ENCODE measurements around the gene ETFA. TPM values are rescaled to one million over a fixed set of nuclear protein-coding genes. Genes with fewer than 3 reads are reported as not detected.

ETFA gene
- total RNA-seq, 1 donor from 2014 or later = 129 TPM

DNA sequence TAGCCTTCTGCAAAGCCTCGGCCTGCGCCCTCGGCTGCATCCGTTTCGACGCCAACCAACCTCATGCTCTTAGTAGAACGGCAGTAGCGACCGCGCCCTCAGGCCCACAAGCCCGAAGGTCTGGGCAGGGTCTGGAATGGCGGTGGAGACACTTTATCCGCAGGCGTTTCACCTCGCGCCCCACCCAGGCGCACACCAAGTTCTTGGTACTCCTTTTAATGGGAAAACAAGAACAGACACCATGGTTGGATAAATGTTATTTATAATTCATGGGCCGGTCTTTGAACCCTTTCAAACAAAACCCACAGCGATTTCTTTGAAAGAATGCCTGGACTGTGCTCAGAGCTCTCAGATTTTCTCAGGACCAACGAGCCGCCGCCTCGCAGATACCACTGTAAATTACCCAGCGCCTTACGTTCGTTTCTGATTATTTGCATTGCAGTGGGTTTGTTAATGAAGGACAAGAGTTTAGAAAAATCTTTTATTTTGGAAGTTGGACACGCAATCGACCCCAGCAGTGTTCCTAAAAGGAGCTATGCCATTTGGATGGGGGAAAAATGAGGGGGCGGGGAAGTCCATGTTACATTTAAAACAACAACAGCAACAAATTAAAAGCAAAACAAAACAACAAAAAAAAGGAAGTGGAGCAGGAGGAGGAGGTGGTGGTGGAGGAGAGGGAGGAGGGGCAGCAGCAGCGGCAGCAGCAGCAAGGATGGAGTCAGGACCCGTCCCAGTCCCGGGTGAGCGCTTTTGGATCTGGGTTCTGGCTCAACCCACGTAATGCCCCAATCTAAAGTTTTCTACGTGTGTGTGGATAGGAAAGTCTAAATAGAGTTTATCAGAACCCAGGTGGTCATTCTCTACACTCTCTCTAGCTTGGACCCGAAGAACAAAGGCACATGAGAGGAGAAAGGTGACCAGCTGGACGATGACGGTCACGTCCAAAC is 24.3 kb upstream of the ETFA start:
- Histone ChIP-seq H3K27me3 (ENCODE audit: control insufficient read depth in 3 of 3, insufficient read depth in 3 of 3, low read length in 3 of 3) (peaks cover 76 to 82% (median 80%) of the 10 kb centered on the region in 3 donors), H3K36me3 (ENCODE audit: control insufficient read depth in 3 of 3, insufficient read depth in 3 of 3, low read length in 3 of 3) (no peaks in the 10 kb centered on the region), H3K9me3 (ENCODE audit: control insufficient read depth in 3 of 3, low read length in 3 of 3) (no peaks in the 10 kb centered on the region), H3K27ac (ENCODE audit: low read depth, low read length) (no peak overlapping the region), H3K9ac (ENCODE audit: low read depth in 1 of 3, low read length in 3 of 3) (no peak overlapping the region), H3K4me1 (ENCODE audit: control insufficient read depth in 3 of 3, insufficient read depth in 3 of 3, low read length in 3 of 3) (peaks cover 30 to 39% (median 31%) of the 10 kb centered on the region in 3 donors), H3K4me3 (ENCODE audit: low read length in 3 of 3) (peak overlapping the region in 1 of 3 donors; percentile 27)

DNA sequence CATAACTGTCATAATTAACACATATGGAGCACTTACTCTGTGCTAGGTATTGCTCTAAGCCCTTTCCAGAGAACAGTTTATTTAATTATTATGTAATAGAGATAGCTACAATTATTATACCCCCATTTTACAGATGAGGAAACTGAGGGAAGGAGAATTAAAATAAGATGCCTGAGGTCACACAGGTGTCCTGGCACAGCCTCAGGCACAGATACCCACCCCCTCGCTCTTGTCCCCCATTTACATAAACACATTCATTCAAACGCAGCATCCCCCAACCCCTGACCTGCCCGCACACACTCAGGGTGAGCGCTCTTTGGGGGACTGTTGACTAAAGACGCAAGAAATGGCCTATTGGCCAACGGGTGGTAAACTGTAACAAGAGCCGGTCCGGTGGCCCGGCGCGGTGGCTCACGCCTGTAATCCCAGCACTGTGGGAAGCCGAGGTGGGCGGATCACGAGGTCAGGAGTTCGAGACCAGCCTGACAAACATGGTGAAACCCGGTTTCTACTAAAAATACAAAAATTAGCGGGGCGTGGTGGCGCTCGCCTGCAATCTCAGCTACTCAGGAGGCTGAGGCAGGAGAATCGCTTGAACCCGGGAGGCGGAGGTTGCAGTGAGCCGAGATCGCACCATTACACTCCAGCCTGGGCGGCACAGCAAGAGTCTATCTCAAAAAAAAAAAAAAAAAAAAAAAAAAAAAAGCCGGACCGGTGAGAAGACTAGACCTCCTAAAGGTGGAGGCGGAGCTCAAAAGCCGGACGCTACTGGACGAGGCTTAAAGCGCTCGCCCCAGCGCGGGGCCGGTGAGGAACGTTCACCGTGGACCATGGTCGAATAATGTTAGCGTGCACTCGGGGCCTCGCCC is 23.4 kb upstream of the ETFA start:
- no peaks in the 10 kb centered on the region for H3K9me3 ChIP-seq (ENCODE audit: control insufficient read depth in 3 of 3, low read length in 3 of 3)
- no peak overlapping the region for H3K27ac ChIP-seq (ENCODE audit: low read depth, low read length)
- no peak overlapping the region for H3K9ac ChIP-seq (ENCODE audit: low read depth in 1 of 3, low read length in 3 of 3)
- peaks cover 21 to 30% (median 22%) of the 10 kb centered on the region in 3 donors for H3K4me1 ChIP-seq (ENCODE audit: control insufficient read depth in 3 of 3, insufficient read depth in 3 of 3, low read length in 3 of 3)
- H3K36me3 ChIP-seq (ENCODE audit: control insufficient read depth in 3 of 3, insufficient read depth in 3 of 3, low read length in 3 of 3) = no peaks in the 10 kb centered on the region
- H3K27me3 ChIP-seq (ENCODE audit: control insufficient read depth in 3 of 3, insufficient read depth in 3 of 3, low read length in 3 of 3) = peaks cover 71 to 80% (median 72%) of the 10 kb centered on the region in 3 donors
- no peak overlapping the region for H3K4me3 ChIP-seq (ENCODE audit: low read length in 3 of 3)

DNA sequence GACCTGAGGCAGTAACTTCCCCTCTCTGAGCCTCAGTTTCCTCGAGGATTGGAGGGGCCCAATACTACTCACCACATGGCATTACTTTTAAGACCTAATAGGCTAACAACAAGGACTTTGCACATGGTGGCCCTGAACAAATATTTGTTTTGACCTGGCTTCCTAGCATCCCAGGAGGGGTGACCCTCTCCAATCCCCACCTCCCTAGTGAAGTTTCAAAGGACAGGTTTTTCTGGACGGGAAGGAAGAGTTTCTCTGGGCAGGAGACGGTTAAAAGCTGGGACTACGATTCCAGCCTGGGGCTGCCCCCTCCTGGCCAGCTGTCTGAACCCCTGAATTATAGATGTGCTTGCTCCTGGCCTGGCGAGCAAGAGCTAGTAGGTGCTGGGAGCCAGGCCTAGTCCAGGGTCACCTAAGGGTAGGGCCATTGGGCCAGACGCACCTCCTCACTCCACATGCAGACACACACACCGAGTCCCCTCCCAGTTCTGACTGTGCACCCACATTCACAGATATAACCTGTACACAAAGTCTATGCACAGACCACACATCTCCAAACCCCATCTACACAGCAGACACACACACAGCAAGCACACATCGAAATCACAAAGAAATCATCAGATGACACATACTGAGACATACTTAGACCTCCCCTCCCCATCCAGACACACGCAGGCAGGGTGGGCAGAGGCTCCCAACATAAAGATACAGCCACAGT is 22.6 kb upstream of the ETFA start:
- peaks cover 15 to 25% (median 20%) of the 10 kb centered on the region in 3 donors for H3K4me1 ChIP-seq (ENCODE audit: control insufficient read depth in 3 of 3, insufficient read depth in 3 of 3, low read length in 3 of 3)
- no peak overlapping the region for H3K4me3 ChIP-seq (ENCODE audit: low read length in 3 of 3)
- peaks cover 67 to 76% (median 69%) of the 10 kb centered on the region in 3 donors for H3K27me3 ChIP-seq (ENCODE audit: control insufficient read depth in 3 of 3, insufficient read depth in 3 of 3, low read length in 3 of 3)
- H3K9me3 ChIP-seq (ENCODE audit: control insufficient read depth in 3 of 3, low read length in 3 of 3) = no peaks in the 10 kb centered on the region
- H3K36me3 ChIP-seq (ENCODE audit: control insufficient read depth in 3 of 3, insufficient read depth in 3 of 3, low read length in 3 of 3) = no peaks in the 10 kb centered on the region
- no peak overlapping the region for H3K9ac ChIP-seq (ENCODE audit: low read depth in 1 of 3, low read length in 3 of 3)
- no peak overlapping the region for H3K27ac ChIP-seq (ENCODE audit: low read depth, low read length)

DNA sequence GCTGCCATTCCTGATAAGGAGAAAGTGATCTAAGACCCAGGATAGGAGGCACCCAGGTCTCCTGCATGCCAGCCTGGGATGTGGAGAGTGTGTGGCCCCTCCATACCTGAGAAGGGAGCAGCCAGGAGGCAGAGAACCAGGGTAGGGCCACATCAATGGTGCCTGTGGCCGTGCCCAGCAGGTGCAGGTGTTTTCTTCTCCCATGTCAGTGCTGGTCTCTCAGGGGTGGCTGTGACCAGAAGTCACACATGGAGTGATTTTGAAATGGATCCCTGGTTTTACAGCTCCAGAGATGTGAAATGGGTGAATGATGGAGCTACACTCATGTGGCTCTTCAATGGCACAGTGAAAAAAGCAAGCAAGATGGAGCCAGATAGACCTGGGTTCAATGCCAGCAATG is 22.0 kb upstream of the ETFA start:
- Histone ChIP-seq H3K36me3 (ENCODE audit: control insufficient read depth in 3 of 3, insufficient read depth in 3 of 3, low read length in 3 of 3) (no peaks in the 10 kb centered on the region), H3K9ac (ENCODE audit: low read depth in 1 of 3, low read length in 3 of 3) (no peak overlapping the region), H3K9me3 (ENCODE audit: control insufficient read depth in 3 of 3, low read length in 3 of 3) (no peaks in the 10 kb centered on the region), H3K4me1 (ENCODE audit: control insufficient read depth in 3 of 3, insufficient read depth in 3 of 3, low read length in 3 of 3) (peaks cover 14 to 25% (median 19%) of the 10 kb centered on the region in 3 donors), H3K4me3 (ENCODE audit: low read length in 3 of 3) (no peak overlapping the region), H3K27ac (ENCODE audit: low read depth, low read length) (no peak overlapping the region), H3K27me3 (ENCODE audit: control insufficient read depth in 3 of 3, insufficient read depth in 3 of 3, low read length in 3 of 3) (peaks cover 61 to 70% (median 63%) of the 10 kb centered on the region in 3 donors)

DNA sequence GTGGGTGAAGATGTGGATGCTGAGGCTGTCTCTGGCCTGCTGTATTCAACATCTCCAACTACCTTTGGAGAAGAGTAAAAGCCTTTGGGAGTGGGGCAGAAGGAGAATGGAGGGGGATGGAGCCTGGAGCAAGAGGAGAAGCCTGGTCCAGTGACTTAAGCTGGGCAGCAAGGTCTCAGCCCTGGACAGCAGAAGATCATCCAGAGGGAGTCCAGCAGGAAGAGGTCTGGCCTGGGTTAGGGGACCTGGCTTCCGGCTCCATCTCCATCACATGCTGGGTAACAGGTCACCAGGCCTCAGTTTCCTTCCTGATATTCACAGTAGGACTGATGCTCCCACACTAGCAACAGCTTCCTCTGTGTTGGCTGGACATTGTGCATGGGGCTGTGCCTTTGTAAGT is 21.5 kb upstream of the ETFA start:
- H3K9ac ChIP-seq (ENCODE audit: low read depth in 1 of 3, low read length in 3 of 3) = no peak overlapping the region
- peaks cover 57 to 65% (median 58%) of the 10 kb centered on the region in 3 donors for H3K27me3 ChIP-seq (ENCODE audit: control insufficient read depth in 3 of 3, insufficient read depth in 3 of 3, low read length in 3 of 3)
- H3K9me3 ChIP-seq (ENCODE audit: control insufficient read depth in 3 of 3, low read length in 3 of 3) = no peaks in the 10 kb centered on the region
- H3K4me3 ChIP-seq (ENCODE audit: low read length in 3 of 3) = no peak overlapping the region
- no peak overlapping the region for H3K27ac ChIP-seq (ENCODE audit: low read depth, low read length)
- H3K4me1 ChIP-seq (ENCODE audit: control insufficient read depth in 3 of 3, insufficient read depth in 3 of 3, low read length in 3 of 3) = peaks cover 14 to 21% (median 14%) of the 10 kb centered on the region in 3 donors
- no peaks in the 10 kb centered on the region for H3K36me3 ChIP-seq (ENCODE audit: control insufficient read depth in 3 of 3, insufficient read depth in 3 of 3, low read length in 3 of 3)

GRCh38 chr15:76330080-76330680 is 18.9 kb upstream of the ETFA start:
- Histone ChIP-seq H3K9ac (ENCODE audit: low read depth in 1 of 3, low read length in 3 of 3) (no peak overlapping the region), H3K27me3 (ENCODE audit: control insufficient read depth in 3 of 3, insufficient read depth in 3 of 3, low read length in 3 of 3) (peaks cover 34 to 39% (median 35%) of the 10 kb centered on the region in 3 donors), H3K36me3 (ENCODE audit: control insufficient read depth in 3 of 3, insufficient read depth in 3 of 3, low read length in 3 of 3) (no peaks in the 10 kb centered on the region), H3K4me1 (ENCODE audit: control insufficient read depth in 3 of 3, insufficient read depth in 3 of 3, low read length in 3 of 3) (peaks cover 0 to 6% (median 4%) of the 10 kb centered on the region in 3 donors), H3K4me3 (ENCODE audit: low read length in 3 of 3) (no peak overlapping the region), H3K27ac (ENCODE audit: low read depth, low read length) (no peak overlapping the region), H3K9me3 (ENCODE audit: control insufficient read depth in 3 of 3, low read length in 3 of 3) (no peaks in the 10 kb centered on the region)

DNA sequence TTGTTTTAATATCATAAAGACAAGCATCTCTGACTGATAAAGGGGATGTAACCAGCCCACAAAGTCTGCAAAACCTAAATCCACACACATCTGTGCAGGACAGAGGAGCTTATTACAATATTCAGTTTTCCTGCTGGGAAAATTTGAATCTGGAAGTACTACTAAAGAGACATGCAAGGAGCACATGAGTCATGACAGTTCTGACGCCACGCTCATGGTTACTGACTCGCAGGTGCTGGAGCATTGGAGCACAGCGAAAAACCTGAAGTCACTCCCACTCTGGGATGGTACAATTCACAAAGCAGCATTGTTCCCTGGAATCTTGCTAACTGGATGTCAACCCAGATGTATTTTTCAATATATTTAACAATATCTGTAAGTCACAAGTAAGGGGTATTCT is 17.7 kb upstream of the ETFA start:
- no peak overlapping the region for H3K27ac ChIP-seq (ENCODE audit: low read depth, low read length)
- no peaks in the 10 kb centered on the region for H3K36me3 ChIP-seq (ENCODE audit: control insufficient read depth in 3 of 3, insufficient read depth in 3 of 3, low read length in 3 of 3)
- H3K4me1 ChIP-seq (ENCODE audit: control insufficient read depth in 3 of 3, insufficient read depth in 3 of 3, low read length in 3 of 3) = peaks cover 0 to 4% (median 3%) of the 10 kb centered on the region in 3 donors
- H3K9me3 ChIP-seq (ENCODE audit: control insufficient read depth in 3 of 3, low read length in 3 of 3) = no peaks in the 10 kb centered on the region
- H3K4me3 ChIP-seq (ENCODE audit: low read length in 3 of 3) = no peak overlapping the region
- H3K9ac ChIP-seq (ENCODE audit: low read depth in 1 of 3, low read length in 3 of 3) = no peak overlapping the region
- H3K27me3 ChIP-seq (ENCODE audit: control insufficient read depth in 3 of 3, insufficient read depth in 3 of 3, low read length in 3 of 3) = peaks cover 22 to 28% (median 22%) of the 10 kb centered on the region in 3 donors

DNA sequence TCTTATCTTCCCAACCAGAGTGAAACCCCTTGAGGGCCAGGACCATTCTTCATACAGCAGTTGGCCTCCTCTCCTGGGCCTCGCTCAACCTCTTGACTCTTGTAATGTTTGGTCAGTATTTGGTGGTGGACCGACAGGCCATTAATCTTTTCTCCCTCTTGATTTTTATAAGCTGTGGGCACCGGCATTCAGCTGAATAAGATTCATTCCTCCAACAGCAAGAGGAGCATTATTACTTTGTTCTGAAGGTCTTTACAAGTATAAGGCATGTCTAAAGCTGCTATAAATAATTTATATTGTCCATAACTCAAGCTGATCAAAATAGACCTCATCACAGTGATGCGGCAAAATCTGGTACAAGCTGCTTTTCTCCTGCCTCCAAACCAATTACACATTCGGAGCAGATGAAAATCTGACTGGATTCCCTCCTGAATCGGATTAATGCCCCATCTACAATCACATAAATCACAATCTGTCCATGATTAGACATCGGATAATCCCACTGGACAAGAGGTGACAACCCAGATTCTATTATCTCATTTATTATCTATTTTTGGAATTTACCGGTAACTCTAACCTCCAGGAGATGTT is 16.9 kb upstream of the ETFA start:
- no peak overlapping the region for H3K27ac ChIP-seq (ENCODE audit: low read depth, low read length)
- H3K27me3 ChIP-seq (ENCODE audit: control insufficient read depth in 3 of 3, insufficient read depth in 3 of 3, low read length in 3 of 3) = peaks cover 15 to 20% (median 15%) of the 10 kb centered on the region in 3 donors
- peaks cover 0 to 5% (median 4%) of the 10 kb centered on the region in 3 donors for H3K4me1 ChIP-seq (ENCODE audit: control insufficient read depth in 3 of 3, insufficient read depth in 3 of 3, low read length in 3 of 3)
- no peak overlapping the region for H3K4me3 ChIP-seq (ENCODE audit: low read length in 3 of 3)
- H3K9me3 ChIP-seq (ENCODE audit: control insufficient read depth in 3 of 3, low read length in 3 of 3) = no peaks in the 10 kb centered on the region
- no peak overlapping the region for H3K9ac ChIP-seq (ENCODE audit: low read depth in 1 of 3, low read length in 3 of 3)
- H3K36me3 ChIP-seq (ENCODE audit: control insufficient read depth in 3 of 3, insufficient read depth in 3 of 3, low read length in 3 of 3) = no peaks in the 10 kb centered on the region
